Measurements from ENCODE around the gene FSCB. TPM values are rescaled to one million over a fixed set of nuclear protein-coding genes. Genes with fewer than 3 reads are reported as not detected.

FSCB gene
- total RNA-seq, 1 experiment from 2014 or later: not detected

DNA sequence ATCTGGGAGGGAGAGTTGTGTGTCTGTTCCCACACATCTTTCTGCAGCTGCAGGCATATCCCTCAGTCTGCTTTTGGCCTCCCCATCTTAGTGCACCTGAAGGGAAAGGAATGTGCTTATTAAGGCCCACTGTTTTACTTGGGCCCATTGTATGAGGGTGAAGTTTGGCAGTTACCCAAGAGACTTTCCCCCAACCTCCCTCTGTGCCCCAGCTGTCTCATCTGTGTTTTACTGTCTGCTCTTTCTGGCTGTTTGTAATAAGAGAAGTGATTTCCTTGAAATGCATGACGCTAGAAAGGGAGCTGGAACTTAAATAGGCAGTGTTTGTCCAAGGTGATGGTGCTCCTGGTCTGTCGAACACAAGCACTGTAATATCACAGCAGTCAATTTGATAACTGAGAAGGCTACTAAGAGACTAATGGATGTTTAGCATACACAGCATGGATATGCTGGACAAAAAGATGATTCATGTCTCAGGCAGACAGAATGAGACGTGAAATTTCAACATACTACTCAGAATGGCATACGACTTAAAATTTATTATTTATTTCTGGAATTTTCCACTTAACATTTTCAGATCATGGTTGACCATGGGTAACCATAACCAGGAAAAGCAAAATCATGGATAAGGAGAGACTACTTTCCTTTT, 43.6 kb downstream of the FSCB start:
- Histone ChIP-seq H3K9me3 (ENCODE audit: control insufficient read depth, insufficient read depth, low read depth, low read length) (no peaks in the 10 kb centered on the region), H3K27ac (ENCODE audit: low read length) (no peak overlapping the region), H3K27me3 (ENCODE audit: control insufficient read depth, insufficient read depth, low read length) (no peaks in the 10 kb centered on the region), H3K4me1 (ENCODE audit: control insufficient read depth, insufficient read depth, low read length) (no peaks in the 10 kb centered on the region), H3K4me3 (ENCODE audit: low read depth in 2 of 2, low read length in 2 of 2) (no peak overlapping the region), H3K36me3 (ENCODE audit: control insufficient read depth, insufficient read depth, low read length) (no peaks in the 10 kb centered on the region)
- TF ChIP-seq SIN3A (IDR thresholded peaks at IDR 0.05; ENCODE audit: borderline replicate concordance, insufficient read depth, low read depth, low read length) (no peak), TCF7L2 (IDR thresholded peaks at IDR 0.05; ENCODE audit: low read depth, low read length) (no peak), POLR2AphosphoS5 (IDR thresholded peaks at IDR 0.05; ENCODE audit: low read depth, low read length) (no peak)
- TF ChIP-seq, protein P1, sequence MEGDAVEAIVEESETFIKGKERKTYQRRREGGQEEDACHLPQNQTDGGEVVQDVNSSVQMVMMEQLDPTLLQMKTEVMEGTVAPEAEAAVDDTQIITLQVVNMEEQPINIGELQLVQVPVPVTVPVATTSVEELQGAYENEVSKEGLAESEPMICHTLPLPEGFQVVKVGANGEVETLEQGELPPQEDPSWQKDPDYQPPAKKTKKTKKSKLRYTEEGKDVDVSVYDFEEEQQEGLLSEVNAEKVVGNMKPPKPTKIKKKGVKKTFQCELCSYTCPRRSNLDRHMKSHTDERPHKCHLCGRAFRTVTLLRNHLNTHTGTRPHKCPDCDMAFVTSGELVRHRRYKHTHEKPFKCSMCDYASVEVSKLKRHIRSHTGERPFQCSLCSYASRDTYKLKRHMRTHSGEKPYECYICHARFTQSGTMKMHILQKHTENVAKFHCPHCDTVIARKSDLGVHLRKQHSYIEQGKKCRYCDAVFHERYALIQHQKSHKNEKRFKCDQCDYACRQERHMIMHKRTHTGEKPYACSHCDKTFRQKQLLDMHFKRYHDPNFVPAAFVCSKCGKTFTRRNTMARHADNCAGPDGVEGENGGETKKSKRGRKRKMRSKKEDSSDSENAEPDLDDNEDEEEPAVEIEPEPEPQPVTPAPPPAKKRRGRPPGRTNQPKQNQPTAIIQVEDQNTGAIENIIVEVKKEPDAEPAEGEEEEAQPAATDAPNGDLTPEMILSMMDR (IDR thresholded peaks at IDR 0.05): no peak
- TF ChIP-seq, protein P2, sequence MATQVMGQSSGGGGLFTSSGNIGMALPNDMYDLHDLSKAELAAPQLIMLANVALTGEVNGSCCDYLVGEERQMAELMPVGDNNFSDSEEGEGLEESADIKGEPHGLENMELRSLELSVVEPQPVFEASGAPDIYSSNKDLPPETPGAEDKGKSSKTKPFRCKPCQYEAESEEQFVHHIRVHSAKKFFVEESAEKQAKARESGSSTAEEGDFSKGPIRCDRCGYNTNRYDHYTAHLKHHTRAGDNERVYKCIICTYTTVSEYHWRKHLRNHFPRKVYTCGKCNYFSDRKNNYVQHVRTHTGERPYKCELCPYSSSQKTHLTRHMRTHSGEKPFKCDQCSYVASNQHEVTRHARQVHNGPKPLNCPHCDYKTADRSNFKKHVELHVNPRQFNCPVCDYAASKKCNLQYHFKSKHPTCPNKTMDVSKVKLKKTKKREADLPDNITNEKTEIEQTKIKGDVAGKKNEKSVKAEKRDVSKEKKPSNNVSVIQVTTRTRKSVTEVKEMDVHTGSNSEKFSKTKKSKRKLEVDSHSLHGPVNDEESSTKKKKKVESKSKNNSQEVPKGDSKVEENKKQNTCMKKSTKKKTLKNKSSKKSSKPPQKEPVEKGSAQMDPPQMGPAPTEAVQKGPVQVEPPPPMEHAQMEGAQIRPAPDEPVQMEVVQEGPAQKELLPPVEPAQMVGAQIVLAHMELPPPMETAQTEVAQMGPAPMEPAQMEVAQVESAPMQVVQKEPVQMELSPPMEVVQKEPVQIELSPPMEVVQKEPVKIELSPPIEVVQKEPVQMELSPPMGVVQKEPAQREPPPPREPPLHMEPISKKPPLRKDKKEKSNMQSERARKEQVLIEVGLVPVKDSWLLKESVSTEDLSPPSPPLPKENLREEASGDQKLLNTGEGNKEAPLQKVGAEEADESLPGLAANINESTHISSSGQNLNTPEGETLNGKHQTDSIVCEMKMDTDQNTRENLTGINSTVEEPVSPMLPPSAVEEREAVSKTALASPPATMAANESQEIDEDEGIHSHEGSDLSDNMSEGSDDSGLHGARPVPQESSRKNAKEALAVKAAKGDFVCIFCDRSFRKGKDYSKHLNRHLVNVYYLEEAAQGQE (IDR thresholded peaks at IDR 0.05; ENCODE audit: insufficient read depth in 1 of 2, low read depth in 2 of 2, low read length in 1 of 2): no peak
- BruUV-seq (replicated peaks): no TSS peak
- no peak for DNase-seq (ENCODE audit: low read depth, low spot score)
- intact Hi-C loops (cut with micrococcal nuclease; ENCODE audit: unreplicated experiment) (no loop called here), in situ Hi-C loops (cut with HindIII; ENCODE audit: low pct_unique_long_range_greater_than_20kb, low sequenced_read_pairs) (no loop called here)
- ChIA-PET CTCF (no interaction called here), POLR2A (no interaction called here)
- ATAC-seq: no peak

DNA sequence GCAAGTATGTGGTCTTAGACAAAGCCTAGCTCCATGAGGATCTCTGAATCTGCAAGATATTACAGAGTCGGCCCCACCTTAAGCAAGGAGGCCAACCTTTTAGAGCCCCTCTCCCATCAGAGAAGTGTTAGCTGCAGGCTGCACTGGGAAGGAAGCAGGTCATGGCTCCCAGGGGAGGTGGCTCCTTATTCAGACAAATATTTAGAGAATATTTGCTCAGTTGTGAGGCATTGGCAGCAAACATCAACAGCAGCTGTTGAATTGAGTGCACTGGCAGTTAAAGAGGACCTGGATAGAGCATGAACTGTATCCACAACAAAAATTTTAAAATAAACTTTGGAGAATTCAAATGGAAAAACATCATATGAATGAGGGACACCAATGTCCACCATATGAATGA, 44.7 kb downstream of the FSCB start:
- Histone ChIP-seq H3K9me3 (ENCODE audit: control insufficient read depth, insufficient read depth, low read depth, low read length) (no peaks in the 10 kb centered on the region), H3K27ac (ENCODE audit: low read length) (no peak overlapping the region), H3K27me3 (ENCODE audit: control insufficient read depth, insufficient read depth, low read length) (no peaks in the 10 kb centered on the region), H3K36me3 (ENCODE audit: control insufficient read depth, insufficient read depth, low read length) (no peaks in the 10 kb centered on the region), H3K4me1 (ENCODE audit: control insufficient read depth, insufficient read depth, low read length) (no peaks in the 10 kb centered on the region), H3K4me3 (ENCODE audit: low read depth in 2 of 2, low read length in 2 of 2) (no peak overlapping the region)
- no TSS peak for BruUV-seq (replicated peaks)
- no peak for ATAC-seq
- ChIA-PET CTCF (no interaction called here), POLR2A (no interaction called here)
- DNase-seq (ENCODE audit: low read depth, low spot score): no peak
- in situ Hi-C loops (cut with HindIII; ENCODE audit: low pct_unique_long_range_greater_than_20kb, low sequenced_read_pairs): no loop called here
- no peak for TF ChIP-seq SIN3A (IDR thresholded peaks at IDR 0.05; ENCODE audit: borderline replicate concordance, insufficient read depth, low read depth, low read length)
- TF ChIP-seq, protein P2 (IDR thresholded peaks at IDR 0.05; ENCODE audit: insufficient read depth in 1 of 2, low read depth in 2 of 2, low read length in 1 of 2): no peak
- TF ChIP-seq POLR2AphosphoS5 (IDR thresholded peaks at IDR 0.05; ENCODE audit: low read depth, low read length): no peak
- intact Hi-C loops (cut with micrococcal nuclease; ENCODE audit: unreplicated experiment): no loop called here

Data from Panc1 (cell line).